Epithelial cell of proximal tubule (primary cell): ENCODE results near the gene VAX1. TPM values are rescaled to one million over a fixed set of nuclear protein-coding genes. Genes with fewer than 3 reads are reported as not detected.
A peak's percentile ranks its signal among the peaks of the same experiment; 100 is the strongest.
"Not testable (repeated sequence)": the region's sequence is repeated elsewhere in the genome, so short reads cannot be mapped to it uniquely, and the experiment has no call there.

Experiments used
- DNase-seq: peaks from one replicate; pipeline ENCODE4 v3.0.0-alpha.2; 2011; ENCODE audit warnings: low read depth
- H3K4me3 ChIP-seq: 2 replicates; pipeline ENCODE4 v1.5.1; 2011; ENCODE audit warnings: low read depth, mild to moderate bottlenecking, low read length
- total RNA-seq: library from RNA; depleted of rRNA; stranded (reverse); fragments of >200 nt; gene quantifications from 2 replicates; pipeline ENCODE4 v1.2.3, GENCODE V29; 2015
- TF ChIP-seq, protein P1 (sequence below): conservative IDR thresholded peaks from 2 replicates; pipeline ENCODE4 v1.5.1; 2012; ENCODE audit warnings: low read depth, mild to moderate bottlenecking, low read length

The VAX1 gene, protein sequence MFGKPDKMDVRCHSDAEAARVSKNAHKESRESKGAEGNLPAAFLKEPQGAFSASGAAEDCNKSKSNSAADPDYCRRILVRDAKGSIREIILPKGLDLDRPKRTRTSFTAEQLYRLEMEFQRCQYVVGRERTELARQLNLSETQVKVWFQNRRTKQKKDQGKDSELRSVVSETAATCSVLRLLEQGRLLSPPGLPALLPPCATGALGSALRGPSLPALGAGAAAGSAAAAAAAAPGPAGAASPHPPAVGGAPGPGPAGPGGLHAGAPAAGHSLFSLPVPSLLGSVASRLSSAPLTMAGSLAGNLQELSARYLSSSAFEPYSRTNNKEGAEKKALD
- total RNA-seq: not detected in 2 replicates

DNA sequence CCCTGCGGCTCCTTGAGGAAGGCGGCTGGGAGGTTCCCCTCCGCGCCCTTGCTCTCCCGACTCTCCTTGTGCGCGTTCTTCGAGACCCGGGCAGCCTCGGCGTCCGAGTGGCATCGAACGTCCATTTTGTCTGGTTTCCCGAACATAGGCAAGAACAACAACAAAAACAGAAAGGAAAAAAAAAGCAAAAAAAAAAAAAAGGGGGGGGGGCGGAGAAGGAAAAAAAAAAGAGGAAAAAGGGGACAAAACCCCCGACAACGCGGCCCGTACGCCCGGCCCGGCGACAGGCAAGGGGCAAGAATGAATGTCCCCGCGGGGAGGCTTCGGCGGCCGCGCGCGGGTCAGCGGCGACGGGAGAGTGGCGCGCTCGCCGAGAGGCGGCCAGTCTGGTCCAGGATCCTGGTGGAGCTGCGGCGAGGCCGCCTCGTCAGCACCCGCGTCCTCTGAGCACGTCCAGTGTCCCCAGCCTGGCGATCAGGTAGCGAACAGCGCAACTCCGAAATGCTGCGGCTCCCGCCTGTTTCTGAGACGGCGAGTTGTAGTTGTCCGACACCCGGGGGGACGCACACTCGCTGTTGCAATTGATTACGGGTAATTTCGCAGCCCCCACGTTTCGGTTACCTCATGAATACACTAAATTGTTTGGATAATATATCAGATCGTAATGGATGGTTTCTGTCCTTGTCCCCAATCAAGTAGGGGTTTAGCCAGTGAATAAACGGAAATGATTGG, at the start of gene VAX1:
VAX1 (minus strand) TSS at position 360 of the 732 bp plus-strand sequence; CDS start at position 146, 214 bp downstream.
- no peak for DNase-seq

DNA sequence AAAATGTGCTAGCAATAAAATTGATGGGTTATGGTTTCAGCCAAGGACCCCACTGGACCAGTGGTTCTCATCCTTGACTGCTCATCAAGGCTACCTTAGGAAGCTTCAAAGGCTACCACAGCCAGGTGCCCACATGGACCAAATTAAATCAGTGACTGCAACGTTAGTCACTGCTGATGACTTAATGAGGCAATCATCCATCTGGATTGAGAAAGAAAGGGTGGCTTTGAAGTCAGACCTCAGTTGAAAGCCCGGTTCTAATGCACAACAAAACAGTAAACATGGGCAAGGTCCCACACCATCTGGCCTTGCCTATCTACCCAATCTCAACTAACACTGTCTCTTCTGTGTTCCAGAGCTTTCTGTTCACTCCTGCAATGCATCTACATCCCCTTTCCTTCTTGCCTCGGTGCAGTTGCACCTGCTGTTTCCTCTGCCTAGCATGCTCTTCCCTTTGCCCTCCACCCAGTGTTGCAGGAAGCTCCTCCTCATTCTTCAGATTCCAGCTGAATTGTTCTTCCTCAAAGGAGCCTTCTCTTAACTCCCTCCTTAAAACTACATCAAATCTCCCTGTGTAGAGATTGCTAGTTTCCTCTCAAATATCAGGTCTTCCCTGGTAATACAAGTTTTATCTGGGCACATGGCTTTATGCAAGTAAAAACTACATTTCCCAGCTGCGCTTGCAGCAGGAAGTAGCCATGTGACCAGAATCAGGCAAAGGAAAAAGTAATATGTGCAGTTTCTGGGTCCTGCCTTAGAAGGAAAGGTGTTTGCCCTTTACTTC, 49.0 kb upstream of the VAX1 start:
- peak; percentile 74 for DNase-seq
- TF ChIP-seq, protein P1, sequence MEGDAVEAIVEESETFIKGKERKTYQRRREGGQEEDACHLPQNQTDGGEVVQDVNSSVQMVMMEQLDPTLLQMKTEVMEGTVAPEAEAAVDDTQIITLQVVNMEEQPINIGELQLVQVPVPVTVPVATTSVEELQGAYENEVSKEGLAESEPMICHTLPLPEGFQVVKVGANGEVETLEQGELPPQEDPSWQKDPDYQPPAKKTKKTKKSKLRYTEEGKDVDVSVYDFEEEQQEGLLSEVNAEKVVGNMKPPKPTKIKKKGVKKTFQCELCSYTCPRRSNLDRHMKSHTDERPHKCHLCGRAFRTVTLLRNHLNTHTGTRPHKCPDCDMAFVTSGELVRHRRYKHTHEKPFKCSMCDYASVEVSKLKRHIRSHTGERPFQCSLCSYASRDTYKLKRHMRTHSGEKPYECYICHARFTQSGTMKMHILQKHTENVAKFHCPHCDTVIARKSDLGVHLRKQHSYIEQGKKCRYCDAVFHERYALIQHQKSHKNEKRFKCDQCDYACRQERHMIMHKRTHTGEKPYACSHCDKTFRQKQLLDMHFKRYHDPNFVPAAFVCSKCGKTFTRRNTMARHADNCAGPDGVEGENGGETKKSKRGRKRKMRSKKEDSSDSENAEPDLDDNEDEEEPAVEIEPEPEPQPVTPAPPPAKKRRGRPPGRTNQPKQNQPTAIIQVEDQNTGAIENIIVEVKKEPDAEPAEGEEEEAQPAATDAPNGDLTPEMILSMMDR: no peak

More for the DNA sequence above, at the start of gene VAX1:
- TF ChIP-seq, protein P1: no peak
- peak within 1 kb of the TSS; percentile 43 for H3K4me3 ChIP-seq

DNA sequence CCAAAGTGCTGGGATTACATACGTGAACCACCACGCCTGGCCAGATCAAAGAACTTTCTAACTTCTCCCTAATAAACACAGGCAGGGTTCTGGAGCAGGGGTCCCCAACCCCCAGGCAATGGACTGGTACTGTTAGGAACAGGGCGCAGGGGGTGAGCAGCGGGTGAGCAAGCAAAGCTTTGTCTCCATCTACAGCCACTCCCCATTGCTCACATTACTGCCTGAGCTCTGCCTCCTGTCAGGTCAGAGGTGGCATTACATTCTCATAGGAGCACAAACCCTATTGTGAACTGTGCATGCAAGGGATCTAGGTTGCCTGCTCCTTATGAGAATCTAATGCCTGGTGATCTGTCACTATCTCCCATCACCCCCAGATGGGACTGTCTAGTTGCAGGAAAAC, 47.7 kb upstream of the VAX1 start:
- not testable (repeated sequence) for DNase-seq, H3K4me3 ChIP-seq
- TF ChIP-seq, protein P1: peak; percentile 7

More for the DNA sequence above, 49.0 kb upstream of the VAX1 start:
- H3K4me3 ChIP-seq: no peak overlapping the region

DNA sequence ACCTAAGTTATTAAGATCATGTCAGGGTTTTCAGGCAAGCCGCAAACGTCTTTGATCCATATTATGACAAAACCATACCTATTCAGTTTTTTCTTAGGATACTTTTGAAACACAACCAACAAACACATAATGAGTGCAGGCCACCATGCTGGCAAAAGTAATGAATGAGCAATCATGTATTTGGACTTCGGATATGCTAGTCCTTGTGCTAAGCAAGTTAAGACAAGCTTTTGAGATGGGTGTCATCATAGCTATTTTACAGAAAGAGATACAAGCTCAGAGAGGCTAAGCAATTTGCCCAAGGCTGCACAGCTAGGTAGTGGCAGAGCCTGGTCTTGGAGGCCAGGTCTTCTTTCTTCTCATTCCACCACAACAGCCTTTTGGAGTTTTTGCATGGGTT, 46.8 kb upstream of the VAX1 start:
- TF ChIP-seq, protein P1: no peak
- DNase-seq: no peak
- H3K4me3 ChIP-seq: no peak overlapping the region

DNA sequence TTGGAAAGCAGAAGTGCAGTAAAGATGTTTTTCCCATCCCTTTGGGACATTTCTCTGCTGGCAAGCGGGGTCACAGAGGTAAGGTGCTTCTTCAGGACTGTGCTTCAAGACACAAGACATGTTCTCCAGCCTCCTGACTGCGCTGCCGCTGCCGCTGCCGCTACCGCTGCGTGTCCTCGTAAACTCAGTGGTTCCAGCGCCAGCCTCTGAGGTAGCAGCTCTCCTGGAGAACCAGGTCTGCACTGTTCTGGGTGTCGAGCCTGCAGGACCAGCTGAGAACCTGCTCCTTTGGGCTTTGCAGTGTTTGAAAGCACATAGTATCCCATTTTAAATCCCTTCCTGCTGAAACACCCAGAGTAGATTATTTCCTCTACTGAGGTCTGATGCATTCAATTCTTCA, 46.2 kb upstream of the VAX1 start:
- TF ChIP-seq, protein P1: no peak
- DNase-seq: no peak
- H3K4me3 ChIP-seq: no peak overlapping the region

DNA sequence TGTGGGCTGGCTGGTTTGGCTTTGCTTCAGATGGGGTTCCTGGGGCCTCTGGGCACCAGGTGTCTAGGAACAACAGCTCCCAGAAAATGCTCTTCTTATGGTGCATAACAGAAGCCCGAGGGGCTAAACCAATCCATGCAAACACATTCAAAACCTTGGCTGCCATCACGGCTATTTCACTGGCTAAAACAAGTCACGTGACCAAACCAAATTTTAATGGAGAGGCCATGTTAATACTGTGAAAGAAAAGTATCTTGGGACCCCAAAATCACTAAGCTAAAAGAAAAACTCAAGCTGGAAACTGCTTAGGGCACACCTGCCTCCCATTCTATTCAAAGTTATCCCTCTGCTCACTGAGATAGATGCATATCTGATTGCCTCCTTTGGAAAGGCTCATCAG, 40.1 kb upstream of the VAX1 start:
- no peak for DNase-seq
- no peak overlapping the region for H3K4me3 ChIP-seq
- TF ChIP-seq, protein P1: no peak
